Measurements from ENCODE around the gene TWNK. TPM values are rescaled to one million over a fixed set of nuclear protein-coding genes. Genes with fewer than 3 reads are reported as not detected.

TWNK gene
- total and polyA plus RNA-seq, 2 of the 4 experiments (the other 2 are of a cell fraction) = 7.7 to 8.8 TPM

DNA sequence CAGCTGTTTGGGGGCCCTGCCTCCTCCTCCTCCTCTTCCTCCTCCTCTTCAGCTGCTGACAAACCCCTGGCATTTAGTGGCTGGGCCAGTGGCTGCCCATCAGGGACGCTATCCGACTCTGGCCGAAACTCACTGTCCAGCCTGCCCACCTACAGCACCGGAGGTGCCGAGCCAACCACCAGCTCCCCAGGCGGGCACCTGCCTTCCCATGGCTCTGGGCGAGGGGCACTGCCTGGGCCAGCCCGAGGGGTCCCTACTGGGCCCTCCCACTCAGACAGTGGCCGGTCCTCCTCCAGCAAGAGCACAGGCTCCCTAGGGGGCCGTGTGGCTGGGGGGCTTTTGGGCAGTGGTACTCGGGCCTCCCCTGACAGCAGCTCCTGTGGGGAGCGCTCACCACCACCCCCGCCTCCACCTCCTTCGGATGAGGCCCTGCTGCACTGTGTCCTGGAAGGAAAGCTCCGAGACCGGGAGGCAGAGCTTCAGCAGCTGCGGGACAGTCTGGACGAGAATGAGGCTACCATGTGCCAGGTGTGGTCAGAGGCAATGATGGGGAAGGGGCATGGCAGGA is 16.4 kb downstream of the TWNK start:
- Histone ChIP-seq H2AK5ac (ENCODE audit: low read depth, low read length) (no peak overlapping the region), H3K36me3 (ENCODE audit: control insufficient read depth, insufficient read depth, low read length) (peaks cover 47% of the 10 kb centered on the region), H3K4me2 (ENCODE audit: low read depth, low read length) (no peak overlapping the region), H4K91ac (ENCODE audit: insufficient read depth, low read depth, low read length) (no peak overlapping the region), H3K9me3 (ENCODE audit: control insufficient read depth, insufficient read depth, low read length) (no peaks in the 10 kb centered on the region), H3K9ac (ENCODE audit: low read depth, low read length) (no peak overlapping the region), H3K14ac (replicated peaks; ENCODE audit: low read depth, low read length) (no peak overlapping the region), H4K8ac (ENCODE audit: low read depth in 2 of 2, low read length in 2 of 2) (no peak overlapping the region), H2BK120ac (ENCODE audit: low read depth, low read length) (no peak overlapping the region), H3K4me1 (ENCODE audit: control insufficient read depth, insufficient read depth, low read length) (peaks cover 38% of the 10 kb centered on the region), H4K5ac (ENCODE audit: low read depth, low read length) (no peak overlapping the region), H3K27ac (ENCODE audit: insufficient read depth, low read length) (no peak overlapping the region), H2BK20ac (ENCODE audit: low read depth, low read length) (no peak overlapping the region), H3K27me3 (ENCODE audit: control insufficient read depth, insufficient read depth, low read length) (no peaks in the 10 kb centered on the region), H3K18ac (ENCODE audit: low read depth, low read length) (no peak overlapping the region), H2BK5ac (ENCODE audit: low read depth, low read length, poor library complexity, severe bottlenecking) (no peak overlapping the region), H2AK9ac (replicated peaks; ENCODE audit: low read depth, low read length, poor library complexity) (peak overlapping the region; percentile 60), H3K56ac (ENCODE audit: extremely low read depth, insufficient read depth, low read length) (no peak overlapping the region), H3K4me3 (ENCODE audit: insufficient read depth, low read depth, low read length) (no peak overlapping the region), H2AFZ (replicated peaks; ENCODE audit: low read length, poor library complexity) (no peak overlapping the region), H4K20me1 (ENCODE audit: insufficient read depth, low read length) (peaks cover 70% of the 10 kb centered on the region), H3K79me1 (ENCODE audit: low read depth in 1 of 2, low read length in 2 of 2) (peaks cover 24 to 75% of the 10 kb centered on the region in 2 experiments), H3K23ac (ENCODE audit: low read depth, low read length) (no peak overlapping the region), H3K9me1 (ENCODE audit: insufficient read depth, low read length) (peaks cover 13% of the 10 kb centered on the region), H2BK15ac (ENCODE audit: low read depth, low read length) (no peak overlapping the region), H3K4ac (ENCODE audit: low read depth, low read length) (no peak overlapping the region)
- ChIA-PET POLR2A (ENCODE audit: unreplicated experiment) (no interaction called here), CTCF (interaction anchor here (1.5 to 3.2 kb wide), 2 partner anchors 8 to 11 kb away, joined by 4 to 10 read pairs; no protein-coding TSS in a partner anchor)
- intact Hi-C loops (cut with micrococcal nuclease) (no loop called here), dilution Hi-C loops (cut with HindIII; ENCODE audit: low sequenced_read_pairs, unreplicated experiment) (no loop called here), in situ Hi-C loops (cut with MboI; ENCODE audit: low sequenced_read_pairs) (no loop called here)
- WGBS, 2 experiments (ENCODE audit: extremely low coverage in 2 of 2, insufficient read length in 1 of 2) = 98% methylated on average over 8 of the region's 18 CpGs; no CpG with 5 or more reads in 1 of the 2 experiments
- ATAC-seq (ENCODE audit: low read depth) (no peak), DNase-seq (no peak)
- TF ChIP-seq NFE2L2 (IDR thresholded peaks at IDR 0.05; ENCODE audit: low read depth, low read length) = no peak
- no peak for TF ChIP-seq SMC3 (IDR thresholded peaks at IDR 0.05; ENCODE audit: low read depth, low read length)
- TF ChIP-seq CEBPB (IDR thresholded peaks at IDR 0.05; ENCODE audit: low read depth, low read length) = no peak
- no peak for TF ChIP-seq FOS (IDR thresholded peaks at IDR 0.05; ENCODE audit: low read depth, low read length)
- no peak for TF ChIP-seq BHLHE40 (IDR thresholded peaks at IDR 0.05; ENCODE audit: low read depth, low read length)
- no peak for TF ChIP-seq RCOR1 (IDR thresholded peaks at IDR 0.05; ENCODE audit: insufficient replicate concordance, low read length)
- TF ChIP-seq POLR2A (IDR thresholded peaks at IDR 0.05; ENCODE audit: low read depth, low read length) = no peak
- TF ChIP-seq MAZ (IDR thresholded peaks at IDR 0.05; ENCODE audit: borderline replicate concordance, low read depth, low read length) = no peak
- TF ChIP-seq, protein P1, sequence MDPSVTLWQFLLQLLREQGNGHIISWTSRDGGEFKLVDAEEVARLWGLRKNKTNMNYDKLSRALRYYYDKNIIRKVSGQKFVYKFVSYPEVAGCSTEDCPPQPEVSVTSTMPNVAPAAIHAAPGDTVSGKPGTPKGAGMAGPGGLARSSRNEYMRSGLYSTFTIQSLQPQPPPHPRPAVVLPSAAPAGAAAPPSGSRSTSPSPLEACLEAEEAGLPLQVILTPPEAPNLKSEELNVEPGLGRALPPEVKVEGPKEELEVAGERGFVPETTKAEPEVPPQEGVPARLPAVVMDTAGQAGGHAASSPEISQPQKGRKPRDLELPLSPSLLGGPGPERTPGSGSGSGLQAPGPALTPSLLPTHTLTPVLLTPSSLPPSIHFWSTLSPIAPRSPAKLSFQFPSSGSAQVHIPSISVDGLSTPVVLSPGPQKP (IDR thresholded peaks at IDR 0.05; ENCODE audit: borderline replicate concordance, low read depth, low read length) = no peak
- BruUV-seq (replicated peaks) = no TSS peak
